ENCODE measurements around the gene ZMYND8.
"Not testable (repeated sequence)": the region's sequence is repeated elsewhere in the genome, so short reads cannot be mapped to it uniquely, and the experiment has no call there.

ZMYND8 gene

DNA sequence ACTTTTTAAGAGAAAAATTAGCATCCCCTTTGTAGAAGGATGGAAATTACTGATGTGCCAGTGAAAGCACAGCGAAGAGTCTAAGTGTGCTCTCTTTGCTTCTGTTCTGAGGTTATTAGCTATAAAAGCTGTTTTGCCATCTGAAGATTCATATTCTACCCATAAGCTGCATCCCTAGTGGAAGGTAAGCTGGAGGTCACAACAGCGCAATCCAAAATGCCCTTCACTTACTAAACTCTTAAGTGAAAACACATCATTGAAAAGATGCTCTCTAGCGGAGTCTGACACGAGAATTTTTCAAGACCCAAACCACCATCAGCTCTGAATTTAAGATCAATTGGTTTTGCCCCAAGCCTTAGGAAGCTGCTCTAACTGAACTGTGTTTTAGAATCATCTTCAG lies 113.5 kb downstream of the ZMYND8 start:
- no peak for DNase-seq

DNA sequence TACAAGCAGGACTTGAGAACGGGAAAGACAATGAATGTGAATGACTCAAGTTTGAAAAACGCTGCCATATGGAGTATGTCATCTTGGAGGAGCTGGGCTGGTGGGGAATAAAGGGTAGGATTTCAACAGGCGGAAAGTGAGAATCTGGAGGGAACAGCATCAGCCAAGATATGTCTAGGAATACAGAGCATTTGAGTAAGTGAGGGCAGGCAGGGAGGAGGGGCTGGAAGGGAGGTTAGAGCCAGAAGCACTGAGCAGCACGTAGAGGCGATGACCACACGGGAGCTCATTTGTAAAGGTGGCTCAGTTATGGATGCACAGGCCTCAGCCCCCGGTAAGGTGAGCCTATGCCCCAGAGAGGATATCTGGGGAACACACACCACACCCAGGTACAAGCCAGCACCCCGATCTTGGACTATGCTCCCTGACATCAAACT lies 115.1 kb downstream of the ZMYND8 start:
- no peak for DNase-seq

GRCh38 chr20:47240096-47240495 lies 116.4 kb downstream of the ZMYND8 start:
- DNase-seq = not testable (repeated sequence)

DNA sequence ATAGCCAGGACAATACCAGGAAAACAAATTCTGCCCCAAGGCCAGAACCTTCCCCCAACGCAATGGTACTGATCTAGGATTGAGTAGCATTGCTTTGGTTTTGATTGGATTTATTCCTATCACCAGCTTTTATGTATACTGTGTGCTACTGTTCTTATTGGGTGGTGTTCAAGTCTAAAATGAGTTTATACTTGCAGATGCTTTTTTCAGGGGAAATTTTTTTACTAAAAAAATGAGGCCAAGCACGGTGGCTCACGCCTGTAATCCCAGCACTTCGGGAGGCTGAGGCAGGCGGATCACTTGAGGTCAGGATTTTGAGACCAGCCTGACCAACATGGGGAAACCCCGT lies 116.8 kb downstream of the ZMYND8 start:
- no peak for DNase-seq

- no peak for DNase-seq
Measured at GRCh38 chr20:47238780-47239718, 117.5 kb downstream of the ZMYND8 start.

DNA sequence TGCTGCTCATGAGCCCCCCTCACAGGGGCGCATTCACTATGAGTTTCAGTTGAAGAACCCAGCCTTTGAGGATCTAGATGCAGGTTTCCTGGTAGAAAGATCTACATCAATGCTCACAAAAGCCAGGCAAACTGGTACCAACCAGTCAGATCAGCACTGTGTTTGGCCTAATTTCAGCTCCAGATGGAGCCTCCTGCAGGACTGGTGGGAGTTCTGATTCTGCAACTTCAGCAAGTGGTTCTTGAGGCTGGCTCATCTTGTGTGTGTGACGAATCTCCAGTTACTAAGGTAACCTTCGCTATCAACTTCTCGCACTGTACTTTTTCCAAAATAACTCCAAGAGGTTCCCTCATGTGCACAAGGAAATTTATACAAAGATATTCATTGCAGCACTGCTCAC lies 118.8 kb downstream of the ZMYND8 start:
- DNase-seq = no peak

GRCh38 chr20:47236639-47236900 lies 119.9 kb downstream of the ZMYND8 start:
- DNase-seq = no peak

GRCh38 chr20:47235853-47236638 lies 120.5 kb downstream of the ZMYND8 start:
- no peak for DNase-seq

- no peak for DNase-seq
Measured at GRCh38 chr20:47235111-47235510, 121.4 kb downstream of the ZMYND8 start.

DNA sequence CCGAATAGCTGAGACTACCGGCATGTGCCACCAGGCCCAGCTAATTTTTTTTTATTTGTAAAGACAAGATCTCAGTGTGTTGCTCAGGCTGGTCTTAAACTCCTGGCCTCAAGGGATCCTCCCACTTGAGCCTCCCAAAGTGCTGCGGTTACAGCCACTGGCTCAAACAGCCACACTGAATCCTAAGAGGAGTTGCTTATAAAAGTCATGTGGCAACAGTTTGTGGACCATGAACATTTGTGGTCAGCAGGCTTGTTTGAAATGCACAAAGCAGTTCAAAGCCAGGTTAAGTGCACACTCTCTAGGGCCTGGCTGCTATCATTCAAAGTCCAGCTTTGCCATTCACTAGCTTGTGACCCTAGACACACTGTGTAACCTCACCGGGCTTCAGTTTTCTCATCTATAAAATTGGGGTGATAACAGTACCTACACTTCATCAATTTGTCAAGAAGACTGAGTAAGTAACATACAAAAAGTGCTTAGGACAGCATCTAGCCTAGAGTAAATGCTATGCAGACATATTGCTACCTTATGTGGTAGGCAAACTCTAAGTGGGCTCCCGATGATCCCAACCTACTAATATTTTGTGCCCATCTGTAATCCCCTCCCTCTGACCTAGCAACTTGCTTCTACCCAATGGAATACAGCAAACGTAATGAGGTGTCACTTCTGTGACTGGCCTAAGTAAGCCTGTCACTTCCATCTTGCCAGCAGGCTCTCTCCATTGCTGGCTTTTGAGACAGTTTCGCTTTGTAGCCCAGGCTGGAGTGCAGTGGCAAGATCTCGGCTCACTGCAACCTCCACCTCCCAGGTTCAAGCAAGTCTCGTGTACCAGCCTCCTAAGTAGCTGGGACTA lies 122.9 kb downstream of the ZMYND8 start:
- DNase-seq = no peak

DNA sequence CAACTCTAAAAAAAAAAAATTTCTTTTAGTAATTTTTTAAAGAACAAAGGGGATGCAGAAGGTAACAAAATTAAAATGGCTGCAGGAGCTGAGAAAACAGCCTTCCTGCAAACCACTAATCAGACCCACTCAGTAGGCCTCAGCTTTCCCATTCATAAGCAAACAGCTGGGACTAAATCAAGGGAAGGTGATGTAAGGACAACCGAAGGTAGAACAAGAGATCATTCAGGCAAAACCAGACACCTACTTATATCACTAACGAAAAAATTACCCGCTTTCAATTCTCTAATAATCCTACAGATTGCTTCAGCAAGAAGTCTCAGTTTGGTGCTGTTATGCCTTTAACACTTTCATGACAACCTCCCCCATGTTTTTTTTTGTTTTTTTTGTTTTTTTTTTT lies 124.0 kb downstream of the ZMYND8 start:
- no peak for DNase-seq

DNA sequence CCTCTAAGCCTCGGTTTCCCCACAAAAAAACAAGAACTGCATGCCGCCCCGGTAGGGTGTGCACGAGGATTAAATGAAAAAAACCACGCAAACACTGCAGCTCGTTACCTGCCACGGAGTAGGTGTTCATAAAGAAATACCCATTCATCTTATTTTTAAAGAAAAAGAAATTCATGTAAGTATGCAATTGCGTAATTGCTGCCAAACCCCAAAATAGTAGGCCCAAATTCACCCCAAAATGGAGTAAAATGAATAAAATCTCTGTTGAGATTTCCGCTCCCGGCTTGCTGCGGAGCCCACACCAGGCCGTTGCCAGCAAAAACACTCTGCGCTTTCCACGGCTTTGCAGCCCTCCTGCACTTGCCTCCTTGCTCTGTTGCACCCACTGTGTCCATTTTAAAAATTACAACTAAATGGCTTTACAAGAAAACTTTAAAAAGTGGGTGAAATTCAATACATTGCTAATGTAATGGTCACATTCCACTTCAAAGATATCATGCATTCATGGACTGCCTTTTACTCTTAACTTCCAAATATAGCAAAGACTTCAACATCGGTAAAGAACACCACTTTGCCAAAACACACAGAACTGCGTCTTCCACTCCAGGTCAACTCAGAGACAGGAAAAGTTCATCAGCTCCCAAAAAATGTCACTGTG lies 125.0 kb downstream of the ZMYND8 start:
- no peak for DNase-seq

DNA sequence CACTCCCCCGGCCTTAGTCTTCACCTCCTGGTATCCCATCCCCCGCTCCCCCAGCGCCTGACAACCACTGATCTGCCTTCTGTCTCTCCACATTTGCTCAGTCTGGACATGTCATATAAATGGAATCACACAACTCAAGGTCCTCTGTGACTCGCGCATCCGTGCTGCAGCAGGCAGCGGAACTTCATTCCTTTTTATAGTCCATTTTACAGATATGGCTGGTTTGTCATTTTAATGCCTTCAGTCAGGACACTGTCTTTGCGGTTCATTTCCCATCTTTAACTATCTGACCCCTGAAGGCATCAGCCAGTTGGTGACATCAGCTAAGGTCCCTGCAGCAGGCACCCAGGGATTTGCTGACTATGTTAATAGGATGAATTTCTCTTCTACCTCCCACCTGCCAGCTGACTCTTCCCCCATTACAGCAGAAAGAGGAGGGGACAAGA lies 125.7 kb downstream of the ZMYND8 start:
- no peak for DNase-seq

- no peak for DNase-seq
Measured at GRCh38 chr20:47228654-47229053, 127.8 kb downstream of the ZMYND8 start.

- no peak for DNase-seq
Measured at GRCh38 chr20:47227576-47227975, 128.9 kb downstream of the ZMYND8 start.

GRCh38 chr20:47227119-47227518 lies 129.4 kb downstream of the ZMYND8 start:
- no peak for DNase-seq

DNA sequence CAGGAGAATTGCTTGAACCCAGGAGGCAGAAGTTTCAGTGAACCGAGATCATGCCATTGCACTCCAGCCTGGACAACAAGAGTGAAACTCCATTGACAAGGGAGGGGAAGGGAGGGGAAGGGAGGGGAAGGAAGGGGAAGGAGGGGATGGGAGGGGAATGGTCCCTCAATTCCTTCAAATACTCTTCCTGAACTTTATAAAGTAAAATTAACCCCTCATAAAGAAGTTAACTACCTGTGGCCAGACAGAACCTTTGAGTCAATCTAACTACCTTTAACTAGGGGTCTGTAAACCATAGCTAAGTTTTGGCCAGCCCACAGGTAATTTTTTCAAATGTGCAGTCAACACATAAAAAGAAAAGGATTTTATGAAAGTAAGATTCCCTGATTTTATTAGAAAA lies 131.0 kb downstream of the ZMYND8 start:
- no peak for DNase-seq

- no peak for DNase-seq
Measured at GRCh38 chr20:47224857-47225256, 131.6 kb downstream of the ZMYND8 start.

- DNase-seq = no peak
Measured at GRCh38 chr20:47224300-47224791, 132.2 kb downstream of the ZMYND8 start.

- no peak for DNase-seq
Measured at GRCh38 chr20:47223896-47224295, 132.6 kb downstream of the ZMYND8 start.

DNA sequence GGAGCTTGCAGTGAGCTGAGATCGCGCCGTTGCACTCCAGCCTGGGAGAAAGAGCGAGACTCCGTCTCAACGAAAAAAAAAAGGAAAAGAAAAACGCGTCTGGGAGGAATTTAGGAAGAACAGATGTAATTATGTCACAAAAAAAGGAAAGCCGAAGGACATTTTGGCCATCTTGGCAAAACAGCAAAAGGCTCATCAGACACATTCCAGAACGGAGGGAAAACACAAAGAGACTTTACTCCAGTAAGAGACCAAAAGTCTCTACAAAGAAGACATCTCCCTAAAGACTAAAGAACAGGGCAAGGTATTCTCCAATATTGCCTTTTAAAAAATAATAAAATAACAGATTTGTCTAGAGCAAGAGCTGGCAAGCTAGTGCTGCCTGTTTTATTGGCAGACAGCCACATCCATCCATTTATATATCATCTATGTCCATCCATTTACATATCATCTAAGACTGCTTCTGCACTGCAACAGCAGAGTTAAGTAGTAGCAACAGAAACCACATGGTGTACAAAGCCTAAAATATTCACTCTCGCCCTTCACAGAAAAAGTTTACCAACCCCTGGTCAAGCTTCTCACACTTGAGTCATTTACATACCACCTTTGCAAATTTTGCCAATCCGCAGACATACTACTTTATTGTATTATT lies 133.9 kb downstream of the ZMYND8 start:
- DNase-seq = no peak

GRCh38 chr20:47221036-47221625 lies 135.4 kb downstream of the ZMYND8 start:
- DNase-seq = no peak
